T-helper 1 cell treated with Interleukin-12 subunit alpha and Interleukin-12 subunit beta and Interleukin-4 antibody, amounts not matched to agents 30 μg/mL and 1 μg/mL, for 36 hours (primary cell): ENCODE data around the gene INTS3.

ENCODE experiments used
- H3K27ac Mint-ChIP-seq: one replicate; pipeline ENCODE4 v1.8.0; 2021; ENCODE audit warnings: mild to moderate bottlenecking, mixed read lengths
- H3K27me3 Mint-ChIP-seq: one replicate; pipeline ENCODE4 v1.8.0; 2021; ENCODE audit warnings: low read depth, mixed read lengths
- H3K36me3 Mint-ChIP-seq: one replicate; pipeline ENCODE4 v1.8.0; 2021; ENCODE audit warnings: low read depth, mixed read lengths
- H3K4me1 Mint-ChIP-seq: one replicate; pipeline ENCODE4 v1.8.0; 2021; ENCODE audit warnings: low read depth, mixed read lengths
- H3K4me3 Mint-ChIP-seq: one replicate; pipeline ENCODE4 v1.8.0; 2021; ENCODE audit warnings: mild to moderate bottlenecking, moderate library complexity, mixed read lengths
- H3K9me3 Mint-ChIP-seq: one replicate; pipeline ENCODE4 v1.8.0; 2021; ENCODE audit warnings: mixed read lengths

INTS3 gene

DNA sequence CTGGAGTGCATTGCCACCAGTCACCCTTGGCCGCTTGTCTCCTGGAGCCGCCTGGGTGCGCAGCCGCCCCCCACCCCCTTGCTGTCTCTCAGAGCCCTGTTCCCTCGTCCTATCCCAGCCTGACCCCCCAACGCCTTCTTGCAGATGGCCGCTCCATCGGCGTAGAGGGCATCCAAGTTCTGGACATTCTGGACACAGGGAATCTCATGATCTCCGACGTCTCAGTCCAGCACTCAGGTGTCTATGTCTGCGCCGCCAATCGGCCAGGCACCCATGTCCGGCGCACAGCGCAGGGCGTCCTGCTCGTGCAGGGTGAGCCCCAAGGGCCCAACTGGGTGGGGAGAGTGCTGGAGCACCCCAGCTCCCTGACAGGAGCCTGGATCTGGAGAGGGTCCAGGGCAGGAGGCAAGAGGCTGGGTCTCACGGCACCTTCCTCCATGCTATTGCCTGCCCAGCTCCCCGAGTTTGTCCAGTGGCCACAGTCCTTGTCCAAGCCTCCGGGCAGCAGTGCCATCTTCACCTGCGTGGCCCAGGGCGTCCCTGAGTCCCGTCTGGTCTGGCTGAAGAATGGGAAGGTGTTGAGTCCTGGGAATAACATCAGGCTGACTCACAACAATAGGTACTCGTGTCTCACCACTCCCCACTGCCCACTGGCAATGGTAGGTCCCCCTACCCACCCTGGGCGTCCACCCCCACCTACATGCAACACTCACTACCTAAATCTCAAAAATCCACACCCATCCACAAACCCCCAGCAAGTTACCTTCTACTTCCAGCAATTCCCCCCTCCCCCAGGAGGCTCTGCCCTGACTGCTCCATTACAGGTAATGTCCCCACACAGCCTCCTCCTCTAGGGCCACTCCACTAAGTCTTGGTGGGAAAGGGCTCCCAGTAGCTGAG, 72.0 kb downstream of the INTS3 start:
- no peak overlapping the region for H3K4me3 Mint-ChIP-seq
- H3K27ac Mint-ChIP-seq, result no peak overlapping the region
- peaks cover 13% of the 10 kb centered on the region for H3K4me1 Mint-ChIP-seq
- H3K9me3 Mint-ChIP-seq, result no peaks in the 10 kb centered on the region
- H3K27me3 Mint-ChIP-seq, result no peaks in the 10 kb centered on the region
- H3K36me3 Mint-ChIP-seq, result peaks cover 6% of the 10 kb centered on the region

DNA sequence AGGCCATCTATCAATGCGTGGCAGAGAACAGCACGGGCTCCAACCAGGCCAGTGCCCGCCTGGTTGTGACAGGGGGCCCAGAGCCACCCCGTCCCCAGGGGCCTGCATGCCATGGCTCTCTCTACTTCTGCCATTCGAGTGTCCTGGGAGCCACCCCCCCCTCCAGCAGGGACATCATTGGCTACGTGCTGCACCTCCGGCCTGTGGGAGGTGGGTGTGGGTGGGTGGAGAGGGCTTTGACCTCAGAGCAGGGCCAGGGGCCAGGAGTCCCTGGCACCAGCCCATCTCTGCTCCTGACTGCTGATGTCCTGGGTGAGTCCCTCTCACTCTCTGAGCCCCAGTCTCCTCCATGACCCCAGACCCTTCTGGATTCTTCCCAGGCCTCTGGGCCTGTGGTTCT, 72.7 kb downstream of the INTS3 start:
- peaks cover 7% of the 10 kb centered on the region for H3K36me3 Mint-ChIP-seq
- H3K27me3 Mint-ChIP-seq, result no peaks in the 10 kb centered on the region
- H3K9me3 Mint-ChIP-seq, result no peaks in the 10 kb centered on the region
- H3K4me1 Mint-ChIP-seq, result peaks cover 19% of the 10 kb centered on the region
- no peak overlapping the region for H3K27ac Mint-ChIP-seq
- H3K4me3 Mint-ChIP-seq, result no peak overlapping the region

DNA sequence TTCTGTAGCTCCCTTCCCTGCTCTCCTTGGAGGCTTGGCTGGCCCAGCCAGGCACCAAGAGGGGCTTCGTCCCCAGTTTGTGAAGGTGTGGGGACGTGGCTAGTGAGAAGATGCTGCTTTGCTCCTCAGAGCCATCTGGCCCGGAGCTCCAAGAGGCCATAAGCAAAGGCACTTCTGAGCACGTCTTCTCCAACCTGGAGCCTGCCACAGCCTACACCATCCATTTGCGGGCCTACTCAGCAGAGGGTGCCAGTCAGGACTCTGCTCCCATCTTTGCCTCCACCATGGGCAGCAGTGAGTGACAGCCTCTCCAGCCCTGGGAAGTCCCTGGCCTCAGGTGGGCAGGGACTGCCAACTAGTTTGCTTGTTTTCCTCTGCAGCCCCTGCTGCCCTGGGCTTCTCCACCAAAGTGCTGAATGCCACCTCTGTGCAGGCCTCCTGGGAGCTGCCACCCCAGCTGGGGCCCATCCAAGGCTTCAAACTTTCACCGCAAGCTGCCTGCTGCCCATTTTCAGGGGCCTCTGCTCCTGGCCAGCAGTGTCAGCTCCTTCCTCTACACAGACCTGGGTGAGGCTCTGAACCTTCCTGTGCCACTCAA, 73.3 kb downstream of the INTS3 start:
- no peaks in the 10 kb centered on the region for H3K27me3 Mint-ChIP-seq
- peaks cover 23% of the 10 kb centered on the region for H3K4me1 Mint-ChIP-seq
- H3K36me3 Mint-ChIP-seq, result peaks cover 7% of the 10 kb centered on the region
- no peak overlapping the region for H3K4me3 Mint-ChIP-seq
- H3K9me3 Mint-ChIP-seq, result no peaks in the 10 kb centered on the region
- H3K27ac Mint-ChIP-seq, result no peak overlapping the region

DNA sequence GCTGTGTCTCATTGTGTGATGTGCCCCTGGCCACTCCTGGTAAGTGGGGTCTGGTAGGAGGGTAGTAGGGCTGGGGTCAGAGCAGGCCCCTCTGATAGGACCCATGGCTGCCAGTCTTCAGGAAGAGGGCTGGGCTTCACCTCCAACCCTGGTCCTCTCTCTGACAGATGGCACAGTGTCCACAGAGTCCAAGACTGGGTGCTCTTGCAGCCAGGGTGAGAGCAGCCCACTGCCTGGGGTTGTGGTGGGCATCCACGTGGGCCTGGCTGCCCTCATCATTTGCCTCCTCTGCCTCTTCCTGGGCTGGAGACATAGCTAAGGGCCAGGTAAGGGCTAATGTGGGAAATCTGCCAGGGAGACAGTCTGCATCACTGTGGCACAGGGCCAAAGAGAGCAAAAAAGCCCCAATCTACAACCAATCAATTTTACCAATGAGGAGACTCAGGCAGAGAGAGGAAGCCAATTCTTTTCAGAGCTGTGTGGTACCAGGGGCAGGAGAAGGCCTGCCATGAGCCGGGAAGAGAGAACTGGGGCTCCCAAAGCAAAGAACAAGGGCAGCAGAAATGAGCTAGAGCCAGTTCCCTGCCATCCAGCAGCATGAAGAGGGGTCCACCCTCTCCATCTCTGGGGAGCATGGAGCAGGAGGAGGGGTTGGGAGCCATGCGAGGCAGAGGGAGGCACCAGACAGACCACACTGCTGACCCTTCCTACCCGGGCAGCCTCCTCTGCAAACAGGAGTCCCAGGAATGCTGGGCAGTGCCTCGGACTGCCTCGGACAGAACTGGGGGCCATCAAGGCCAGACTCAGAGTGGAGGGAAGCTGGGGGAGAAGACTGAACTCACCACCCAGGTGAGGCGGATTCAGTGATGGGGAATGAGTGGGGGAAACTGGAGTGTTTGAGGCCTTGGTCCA, 74.2 kb downstream of the INTS3 start:
- Mint-ChIP-seq H3K9me3 (no peaks in the 10 kb centered on the region), H3K27me3 (no peaks in the 10 kb centered on the region), H3K4me3 (no peak overlapping the region), H3K4me1 (peaks cover 21% of the 10 kb centered on the region), H3K27ac (no peak overlapping the region), H3K36me3 (peaks cover 11% of the 10 kb centered on the region)

DNA sequence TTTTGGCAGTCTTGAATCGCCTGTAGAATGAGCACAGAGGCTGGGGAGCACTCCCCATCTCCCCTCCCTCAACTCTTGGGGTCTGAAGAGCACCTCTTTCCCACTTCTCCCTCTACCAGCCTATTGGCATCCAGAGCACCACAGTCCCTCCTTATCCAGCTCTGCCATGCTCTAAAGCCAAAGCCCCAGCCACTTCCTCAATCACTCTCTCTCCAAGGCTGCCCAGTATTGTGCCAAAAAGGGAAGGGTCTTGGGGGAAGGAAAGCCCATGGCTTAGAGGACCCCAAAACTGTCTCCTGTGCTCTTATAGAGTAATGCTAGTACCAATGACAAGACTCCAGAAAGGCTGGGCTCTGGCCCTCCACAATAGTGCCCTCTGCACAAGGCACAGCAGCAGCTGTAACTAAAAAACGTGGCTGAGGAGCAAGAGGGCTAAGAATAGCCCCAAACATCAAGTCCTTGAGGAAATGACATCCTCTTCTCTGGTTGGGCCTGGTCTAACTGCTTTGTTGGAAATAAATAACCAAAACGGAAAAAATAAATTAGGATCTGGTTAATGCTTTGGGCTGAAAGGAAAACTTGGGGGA, 75.7 kb downstream of the INTS3 start:
- Mint-ChIP-seq H3K4me1 (peaks cover 21% of the 10 kb centered on the region), H3K9me3 (no peaks in the 10 kb centered on the region), H3K4me3 (no peak overlapping the region), H3K27me3 (no peaks in the 10 kb centered on the region), H3K27ac (no peak overlapping the region), H3K36me3 (peaks cover 17% of the 10 kb centered on the region)

DNA sequence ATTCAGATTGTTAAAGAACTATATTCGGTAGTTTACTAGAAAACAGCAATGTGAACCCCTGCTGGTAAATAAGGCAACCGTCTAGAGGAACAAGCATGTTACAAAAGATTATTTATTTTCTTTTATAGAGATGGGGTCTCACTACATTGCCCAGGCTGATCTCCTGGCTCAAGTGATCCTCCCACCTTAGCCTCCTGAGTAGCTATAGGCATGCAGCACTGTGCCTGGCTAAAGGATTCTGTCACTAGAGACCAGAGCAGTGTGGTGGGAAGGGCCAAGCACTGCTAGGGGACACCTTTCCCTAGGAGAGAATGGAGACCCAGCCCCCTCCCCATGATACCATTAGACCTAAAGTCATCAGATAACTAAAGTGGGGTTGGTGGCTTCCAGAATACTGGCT, 76.3 kb downstream of the INTS3 start:
- Mint-ChIP-seq H3K27me3 (no peaks in the 10 kb centered on the region), H3K4me1 (peaks cover 21% of the 10 kb centered on the region)

GRCh38 chr1:153805042-153805745, 77.3 kb downstream of the INTS3 start:
- H3K36me3 Mint-ChIP-seq, result peaks cover 32% of the 10 kb centered on the region
- H3K4me3 Mint-ChIP-seq, result no peak overlapping the region
- H3K27me3 Mint-ChIP-seq, result no peaks in the 10 kb centered on the region
- peaks cover 21% of the 10 kb centered on the region for H3K4me1 Mint-ChIP-seq
- no peaks in the 10 kb centered on the region for H3K9me3 Mint-ChIP-seq
- H3K27ac Mint-ChIP-seq, result peak overlapping the region; percentile 88

More for the DNA sequence above, 76.3 kb downstream of the INTS3 start:
- Mint-ChIP-seq H3K4me3 (no peak overlapping the region), H3K36me3 (peaks cover 23% of the 10 kb centered on the region), H3K9me3 (no peaks in the 10 kb centered on the region), H3K27ac (peak overlapping the region; percentile 66)

DNA sequence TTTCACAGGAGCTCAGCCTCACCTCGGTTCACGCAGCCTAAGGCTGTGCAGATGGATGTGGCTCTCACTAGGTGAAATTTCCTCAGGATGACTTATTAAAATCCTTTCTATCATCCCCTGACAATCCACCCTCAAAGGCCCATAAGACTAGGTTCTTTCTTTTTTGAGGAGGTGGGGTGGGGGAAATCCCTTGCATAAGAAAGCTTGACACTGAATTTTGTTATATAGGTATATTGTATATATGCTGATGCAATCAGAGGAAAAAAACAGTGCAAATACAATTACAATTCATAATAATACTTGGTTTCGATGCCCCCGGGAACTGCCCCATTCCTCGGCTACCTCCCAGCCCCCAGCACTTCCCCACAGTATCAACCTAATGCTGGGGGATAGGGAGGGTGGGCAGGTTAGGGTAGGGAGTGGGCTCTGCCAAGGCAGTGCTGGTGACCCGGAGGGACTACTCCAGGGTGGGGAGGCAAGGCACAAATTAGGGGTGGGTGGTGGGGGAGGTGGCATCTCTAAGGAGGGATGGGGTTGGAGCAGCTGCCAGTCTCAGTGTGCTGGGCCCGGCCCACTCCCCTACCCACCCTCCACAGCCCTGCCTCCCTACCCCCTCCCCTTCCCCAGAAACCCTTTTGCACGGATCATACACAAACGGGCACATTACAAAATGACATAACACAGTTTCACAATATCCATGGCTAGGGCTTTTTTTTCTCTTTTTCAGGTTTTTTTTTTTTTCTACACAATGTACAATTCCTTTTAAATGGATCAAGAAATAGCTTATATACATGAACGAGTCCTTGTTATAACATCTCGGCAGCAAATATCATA, 78.3 kb downstream of the INTS3 start:
- Mint-ChIP-seq H3K27ac (peak overlapping the region; percentile 88), H3K36me3 (peaks cover 33% of the 10 kb centered on the region), H3K4me3 (no peak overlapping the region), H3K4me1 (peaks cover 21% of the 10 kb centered on the region), H3K9me3 (no peaks in the 10 kb centered on the region), H3K27me3 (no peaks in the 10 kb centered on the region)

GRCh38 chr1:153816283-153816889, 88.5 kb downstream of the INTS3 start:
- Mint-ChIP-seq H3K36me3 (peaks cover 47% of the 10 kb centered on the region), H3K4me3 (no peak overlapping the region), H3K9me3 (no peaks in the 10 kb centered on the region), H3K27me3 (no peaks in the 10 kb centered on the region), H3K27ac (no peak overlapping the region), H3K4me1 (no peaks in the 10 kb centered on the region)

GRCh38 chr1:153818876-153819275, 91.0 kb downstream of the INTS3 start:
- H3K4me1 Mint-ChIP-seq, result no peaks in the 10 kb centered on the region
- no peak overlapping the region for H3K4me3 Mint-ChIP-seq
- H3K27me3 Mint-ChIP-seq, result no peaks in the 10 kb centered on the region
- H3K9me3 Mint-ChIP-seq, result no peaks in the 10 kb centered on the region
- peaks cover 34% of the 10 kb centered on the region for H3K36me3 Mint-ChIP-seq
- H3K27ac Mint-ChIP-seq, result no peak overlapping the region
